GM12872 (cell line): ENCODE results near the gene SEC16A.

Experiments
- CTCF ChIP-seq: IDR thresholded peaks from 3 replicates; pipeline ENCODE4 v1.5.1; 2011; ENCODE audit warnings: low read depth, mild to moderate bottlenecking, low read length, moderate library complexity; ENCODE audit not compliant: insufficient read depth

SEC16A gene

GRCh38 chr9:136437430-136437829 lies 45.4 kb downstream of the SEC16A start:
- TF ChIP-seq CTCF: no peak

- TF ChIP-seq CTCF: no peak
Observed at GRCh38 chr9:136436055-136436634, 46.7 kb downstream of the SEC16A start.

- no peak for TF ChIP-seq CTCF
Observed at GRCh38 chr9:136434580-136435169, 48.2 kb downstream of the SEC16A start.

- TF ChIP-seq CTCF: no peak
Observed at GRCh38 chr9:136433849-136434579, 48.8 kb downstream of the SEC16A start.

GRCh38 chr9:136433043-136433715 lies 49.7 kb downstream of the SEC16A start:
- no peak for TF ChIP-seq CTCF

GRCh38 chr9:136432591-136432990 lies 50.2 kb downstream of the SEC16A start:
- no peak for TF ChIP-seq CTCF

- TF ChIP-seq CTCF: no peak
Observed at GRCh38 chr9:136431782-136432350, 51.0 kb downstream of the SEC16A start.
